ENCODE results near the gene NKX6-1. TPM values are rescaled to one million over a fixed set of nuclear protein-coding genes. Genes with fewer than 3 reads are reported as not detected.
A peak's percentile ranks its signal among the peaks of the same experiment; 100 is the strongest.

The NKX6-1 gene
- total and polyA plus RNA-seq, 2 donors (not counting 3 experiments of a cell fraction or from before 2014, with no cell fraction given) = not detected

DNA sequence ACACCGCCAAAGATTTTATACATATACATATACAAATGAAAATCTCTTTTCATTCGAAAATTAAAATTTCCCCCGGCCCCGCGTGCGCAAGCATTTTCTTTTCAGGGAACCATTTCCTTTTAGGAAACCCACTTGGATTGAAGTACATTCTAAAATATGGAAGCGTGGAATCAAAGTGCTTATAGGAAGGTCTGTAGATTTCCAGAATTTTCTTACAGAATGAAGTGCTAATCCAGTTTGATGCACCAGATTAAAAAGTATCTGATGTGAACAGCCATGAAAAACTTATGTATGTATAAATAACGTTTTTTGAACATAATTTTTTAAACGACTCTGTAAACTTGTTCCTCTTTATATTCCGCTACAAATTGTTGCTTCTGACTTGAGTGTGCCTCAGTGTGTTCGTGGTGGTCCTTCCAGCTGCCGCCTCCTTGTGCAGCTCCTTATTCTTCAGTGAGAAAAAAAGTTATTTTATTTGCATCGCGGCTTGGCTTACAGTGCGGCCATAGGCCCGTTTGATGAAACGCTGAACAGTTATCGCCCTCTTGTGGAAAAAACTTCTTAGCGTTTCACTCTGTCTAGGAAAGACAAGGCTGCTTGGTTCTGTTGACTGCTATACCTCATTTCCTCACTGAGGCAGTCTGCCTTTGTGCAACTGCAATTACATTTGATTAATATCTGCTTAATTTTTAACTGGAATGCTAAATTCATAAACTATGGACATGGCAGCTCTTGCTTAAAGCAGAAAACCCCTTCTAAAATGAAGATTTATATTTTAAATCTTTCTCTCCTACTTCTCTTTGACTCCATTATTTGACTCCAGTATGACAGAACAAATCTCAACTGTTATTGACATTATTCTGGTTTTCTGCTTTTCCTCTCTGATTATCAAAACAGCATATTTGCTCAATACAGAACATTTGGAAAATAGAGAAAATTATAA, 4.7 kb upstream of the NKX6-1 start:
- H3K79me2 ChIP-seq (ENCODE audit: control insufficient read depth, insufficient read depth, low read length) = no peaks in the 10 kb centered on the region
- no peak overlapping the region for H2AFZ ChIP-seq (ENCODE audit: low read depth, low read length)
- ChIA-PET POLR2A (no interaction called here), CTCF (interaction anchor here (0.6 to 2.7 kb wide), 14 partner anchors 9 to 861 kb away, joined by 3 to 50 read pairs (median 4); no protein-coding TSS in a partner anchor)
- no peaks in the 10 kb centered on the region for H4K20me1 ChIP-seq (replicated peaks; ENCODE audit: control insufficient read depth, extremely low read depth, insufficient read depth, low read length)
- H3K4me2 ChIP-seq (ENCODE audit: insufficient read depth, low read length) = no peak overlapping the region
- intact Hi-C loops (cut with micrococcal nuclease) (loop anchor here (1.0 to 10.0 kb wide), 5 partner anchors 79 to 999 kb away; partner anchors contain the start of gene CDS1), dilution Hi-C loops (cut with MboI; ENCODE audit: extremely low pct_ligation_motif_present, low sequenced_read_pairs) (no loop called here)
- no peak overlapping the region for H3K4me3 ChIP-seq (replicated peaks in 1 of 3; ENCODE audit: insufficient read depth in 1 of 3, low read depth in 1 of 3, low read length in 3 of 3)
- H3K27ac ChIP-seq (ENCODE audit: insufficient read depth, low read depth, low read length) = no peak overlapping the region
- DNase-seq (ENCODE audit: low read depth, low spot score) = peak; percentile 67
- H3K4me1 ChIP-seq (ENCODE audit: control insufficient read depth, extremely low read depth, insufficient read depth, low read length) = peaks cover 3% of the 10 kb centered on the region
- H3K36me3 ChIP-seq (ENCODE audit: control insufficient read depth in 2 of 2, extremely low read depth in 1 of 2, insufficient read depth in 2 of 2, low read length in 2 of 2) = no peaks in the 10 kb centered on the region
- BruUV-seq (replicated peaks) = no TSS peak
- no peak overlapping the region for H3K9ac ChIP-seq (replicated peaks; ENCODE audit: extremely low read depth, insufficient read depth, low read length)
- TF ChIP-seq, protein P1, sequence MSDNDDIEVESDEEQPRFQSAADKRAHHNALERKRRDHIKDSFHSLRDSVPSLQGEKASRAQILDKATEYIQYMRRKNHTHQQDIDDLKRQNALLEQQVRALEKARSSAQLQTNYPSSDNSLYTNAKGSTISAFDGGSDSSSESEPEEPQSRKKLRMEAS (IDR thresholded peaks at IDR 0.05; ENCODE audit: insufficient read depth, insufficient read length) = no peak
- TF ChIP-seq, protein P2, sequence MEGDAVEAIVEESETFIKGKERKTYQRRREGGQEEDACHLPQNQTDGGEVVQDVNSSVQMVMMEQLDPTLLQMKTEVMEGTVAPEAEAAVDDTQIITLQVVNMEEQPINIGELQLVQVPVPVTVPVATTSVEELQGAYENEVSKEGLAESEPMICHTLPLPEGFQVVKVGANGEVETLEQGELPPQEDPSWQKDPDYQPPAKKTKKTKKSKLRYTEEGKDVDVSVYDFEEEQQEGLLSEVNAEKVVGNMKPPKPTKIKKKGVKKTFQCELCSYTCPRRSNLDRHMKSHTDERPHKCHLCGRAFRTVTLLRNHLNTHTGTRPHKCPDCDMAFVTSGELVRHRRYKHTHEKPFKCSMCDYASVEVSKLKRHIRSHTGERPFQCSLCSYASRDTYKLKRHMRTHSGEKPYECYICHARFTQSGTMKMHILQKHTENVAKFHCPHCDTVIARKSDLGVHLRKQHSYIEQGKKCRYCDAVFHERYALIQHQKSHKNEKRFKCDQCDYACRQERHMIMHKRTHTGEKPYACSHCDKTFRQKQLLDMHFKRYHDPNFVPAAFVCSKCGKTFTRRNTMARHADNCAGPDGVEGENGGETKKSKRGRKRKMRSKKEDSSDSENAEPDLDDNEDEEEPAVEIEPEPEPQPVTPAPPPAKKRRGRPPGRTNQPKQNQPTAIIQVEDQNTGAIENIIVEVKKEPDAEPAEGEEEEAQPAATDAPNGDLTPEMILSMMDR (IDR thresholded peaks at IDR 0.05; ENCODE audit: extremely low read depth in 1 of 2, insufficient read depth in 1 of 2, low read depth in 1 of 2, low read length in 2 of 2) = peak; percentile 61 to 76
- FAIRE-seq = peak; percentile 94
- H3K9me1 ChIP-seq (replicated peaks; ENCODE audit: control insufficient read depth, extremely low read depth, insufficient read depth, low read length) = no peaks in the 10 kb centered on the region
- H3K9me3 ChIP-seq (replicated peaks; ENCODE audit: control insufficient read depth, insufficient read depth, low read length) = no peaks in the 10 kb centered on the region
- H3K27me3 ChIP-seq (ENCODE audit: control insufficient read depth in 2 of 2, insufficient read depth in 2 of 2, low read length in 2 of 2) = peaks cover 48 to 77% of the 10 kb centered on the region in 2 experiments

Measured in endothelial cell of umbilical vein (primary cell).